TTC549 (cell line): ENCODE measurements around the gene CTSV.
"Not testable (repeated sequence)": the region's sequence is repeated elsewhere in the genome, so short reads cannot be mapped to it uniquely, and the experiment has no call there.

Source experiments
- FAIRE-seq: peaks from 2 replicates; lab custom pipeline; 2012; peaks lifted over from hg19 to GRCh38; lab: Jason Lieb, UNC

The CTSV gene

DNA sequence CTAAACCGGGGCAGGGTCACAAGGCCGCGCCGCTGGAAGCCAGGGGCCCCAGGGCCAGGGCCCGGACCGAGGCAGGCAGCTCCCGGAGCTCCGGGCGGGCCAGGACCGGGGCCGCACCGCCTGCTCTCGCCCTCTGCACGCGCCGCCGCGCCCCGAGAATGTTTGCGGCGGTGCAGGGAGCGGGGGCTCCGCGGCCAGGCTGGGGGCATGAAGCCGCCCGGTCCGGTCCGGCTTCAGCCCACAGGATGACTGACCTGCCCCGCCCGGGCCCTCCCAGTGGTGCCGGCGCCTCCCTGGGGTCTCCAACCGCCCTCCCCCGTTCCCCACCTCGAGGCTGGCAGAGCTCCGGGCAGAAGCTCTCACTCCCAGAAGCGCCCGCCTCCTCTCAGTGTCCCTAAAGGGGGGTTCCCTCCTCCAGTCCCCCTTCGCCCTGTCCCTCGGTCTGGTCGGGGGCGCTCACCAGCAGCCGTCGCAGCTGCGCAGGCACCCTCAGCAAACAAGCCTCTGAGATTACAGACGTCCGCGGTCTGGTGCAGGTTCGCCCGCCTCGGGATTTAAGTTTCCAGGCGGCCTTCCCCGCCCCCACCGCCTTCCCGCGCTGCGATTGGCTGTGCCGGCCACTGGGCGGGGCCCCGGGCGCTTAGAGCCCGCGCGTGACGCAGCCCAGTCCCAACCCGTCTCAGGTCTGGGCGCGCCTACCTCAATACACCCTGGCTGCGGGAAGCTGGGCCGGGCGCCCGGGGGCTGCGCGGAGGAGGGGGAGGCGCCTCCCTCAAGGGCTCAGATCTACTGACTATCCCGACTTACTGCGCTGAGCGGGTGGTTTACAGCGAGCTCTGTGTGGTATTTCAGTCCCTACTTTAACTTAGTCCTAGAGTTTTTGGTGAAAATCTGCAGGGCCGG lies at the start of gene CTSV:
Gene CTSV (minus strand): TSS at position 532 of the 903 bp plus-strand sequence. CDS start 1,099 bp downstream, outside the sequence.
- FAIRE-seq = no peak

DNA sequence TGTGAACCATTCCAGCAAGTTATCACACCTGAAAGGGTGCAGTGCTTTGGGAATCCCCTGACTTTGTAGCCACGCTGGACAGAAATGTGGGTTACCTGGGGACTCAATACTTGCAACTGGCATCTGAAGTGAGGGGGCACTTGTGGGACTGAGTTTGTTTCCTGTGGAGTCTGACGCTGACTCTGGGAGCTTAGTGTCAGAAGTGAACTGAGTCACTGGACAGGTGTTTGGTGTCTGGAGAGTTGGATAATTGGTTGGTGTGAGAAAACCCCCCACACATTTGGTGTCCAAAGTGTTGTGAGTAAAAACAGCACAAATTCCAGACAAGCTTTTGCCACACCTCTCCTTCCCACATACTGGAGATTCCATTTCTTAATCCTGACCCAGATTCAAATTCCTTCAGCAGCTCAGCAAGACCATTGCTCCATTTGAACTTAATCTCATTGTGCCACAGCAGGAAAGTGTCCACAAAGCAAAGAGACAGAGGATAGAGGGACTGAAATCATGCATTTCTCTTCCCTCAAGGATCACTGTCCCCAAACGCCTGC lies 48.8 kb upstream of the CTSV start:
- not testable (repeated sequence) for FAIRE-seq

DNA sequence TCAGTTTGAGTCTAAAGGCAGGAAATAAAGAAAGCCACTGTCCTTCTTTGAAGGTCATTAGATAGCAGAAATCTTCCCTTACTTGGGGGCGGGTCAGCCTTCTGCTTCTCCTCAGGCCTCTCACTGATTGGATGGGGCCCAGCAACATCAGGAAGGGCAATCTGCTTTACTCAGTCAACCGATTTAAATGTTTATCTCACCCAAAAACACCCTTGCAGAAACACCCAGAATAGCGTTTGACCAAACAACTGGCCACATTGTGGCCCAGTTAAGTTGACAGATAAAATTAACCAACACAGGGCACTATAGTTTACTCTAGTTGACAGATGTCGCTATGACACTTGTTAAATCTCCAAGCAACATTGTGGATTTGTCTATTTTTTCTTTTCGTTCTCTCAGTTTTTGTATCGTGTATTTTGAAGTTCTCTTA lies 45.6 kb upstream of the CTSV start:
- not testable (repeated sequence) for FAIRE-seq

DNA sequence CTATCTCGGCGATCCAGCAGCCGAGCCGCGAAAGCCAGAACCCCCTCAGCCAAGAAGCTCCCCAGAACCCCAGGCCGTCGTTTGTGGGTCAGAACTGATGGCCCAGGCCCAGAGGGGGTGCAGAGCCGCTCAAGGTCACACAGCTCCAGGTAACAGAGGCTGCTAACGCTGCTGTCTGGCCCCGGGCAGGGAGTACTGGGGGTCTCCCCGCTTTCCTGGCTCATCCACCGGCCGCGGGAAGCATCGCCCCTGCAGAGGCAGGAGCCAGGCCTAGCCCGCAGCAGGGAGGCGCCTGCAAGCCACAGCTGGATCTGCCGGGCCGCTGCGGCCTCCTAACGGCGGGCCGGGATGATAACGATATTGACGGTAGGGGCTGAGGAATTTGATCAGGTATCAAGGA lies 39.4 kb upstream of the CTSV start:
- no peak for FAIRE-seq

DNA sequence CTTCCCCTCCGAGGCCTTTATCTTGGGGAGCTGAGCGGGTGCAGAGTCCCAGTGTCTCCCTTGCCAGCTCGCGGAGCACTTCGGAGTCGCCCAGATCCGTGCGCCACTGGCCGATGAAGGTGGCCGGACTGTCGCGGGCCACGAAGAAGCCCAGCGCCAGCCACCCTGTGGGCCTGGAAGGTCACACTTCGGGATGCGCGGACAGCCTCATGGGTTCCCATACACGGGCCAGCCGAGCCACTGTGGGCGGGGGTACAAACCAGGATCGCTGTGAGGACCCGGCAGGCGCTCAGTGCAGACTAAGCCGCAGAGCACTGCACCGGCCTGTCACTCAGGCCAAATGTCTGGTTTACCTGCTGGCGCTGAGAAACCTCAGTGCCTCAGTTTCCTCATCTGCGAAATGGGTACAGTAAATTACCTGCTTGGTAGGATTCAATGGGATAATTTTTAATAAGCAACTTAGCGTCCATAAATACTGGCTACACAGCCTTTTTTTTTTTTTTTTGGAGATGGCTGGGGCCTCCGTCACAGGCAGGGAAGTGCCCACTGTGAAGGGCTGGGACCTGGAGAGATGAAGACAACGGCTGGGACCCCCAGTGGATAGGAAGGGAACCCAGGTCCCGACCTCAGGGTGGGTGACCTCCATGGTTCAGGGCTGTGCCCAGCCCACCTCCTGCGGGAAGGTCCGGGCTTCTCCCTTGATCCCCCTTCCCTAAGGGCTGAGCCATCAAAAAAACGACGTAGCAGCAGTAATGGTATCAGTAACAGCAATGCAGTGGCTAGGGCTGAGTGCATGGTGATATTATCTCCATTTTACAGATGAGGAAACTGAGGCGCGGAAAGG lies 38.7 kb upstream of the CTSV start:
- FAIRE-seq = no peak

DNA sequence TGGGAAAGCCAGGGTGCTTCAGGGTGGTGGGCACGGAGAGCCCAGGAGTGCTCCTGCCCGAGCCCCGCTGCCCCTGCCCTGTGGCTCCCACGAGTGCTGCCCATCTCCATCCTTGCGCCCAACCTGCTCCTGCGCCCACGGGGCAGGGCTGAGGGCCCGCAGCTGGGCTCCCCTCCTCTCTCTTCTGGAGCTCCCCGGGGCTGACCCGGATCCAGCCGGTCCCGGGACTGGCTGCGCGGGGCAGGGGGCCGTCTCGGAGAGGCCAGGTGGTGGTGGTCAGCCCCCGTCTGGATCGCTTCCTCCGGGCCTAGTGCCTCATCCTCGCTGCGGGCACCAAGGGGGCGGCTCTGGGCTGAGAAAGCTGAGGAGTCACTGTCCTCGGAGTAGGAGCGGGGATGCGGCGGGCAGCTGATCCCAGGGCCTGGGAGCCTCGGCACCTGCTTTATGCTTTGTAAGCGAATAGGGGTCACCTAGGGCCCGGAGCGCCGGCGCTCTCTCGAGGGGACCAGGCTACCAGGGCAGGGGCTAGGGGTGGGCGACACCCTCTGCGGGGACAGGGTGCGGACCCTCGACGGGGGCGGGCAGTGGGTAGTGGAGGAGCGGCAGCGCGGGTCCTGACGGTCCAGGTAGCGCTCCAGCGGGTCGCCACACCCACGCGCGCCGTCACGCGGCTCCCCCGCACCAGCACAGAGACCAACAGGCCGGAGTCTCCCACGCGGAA lies 37.9 kb upstream of the CTSV start:
- FAIRE-seq = not testable (repeated sequence)

DNA sequence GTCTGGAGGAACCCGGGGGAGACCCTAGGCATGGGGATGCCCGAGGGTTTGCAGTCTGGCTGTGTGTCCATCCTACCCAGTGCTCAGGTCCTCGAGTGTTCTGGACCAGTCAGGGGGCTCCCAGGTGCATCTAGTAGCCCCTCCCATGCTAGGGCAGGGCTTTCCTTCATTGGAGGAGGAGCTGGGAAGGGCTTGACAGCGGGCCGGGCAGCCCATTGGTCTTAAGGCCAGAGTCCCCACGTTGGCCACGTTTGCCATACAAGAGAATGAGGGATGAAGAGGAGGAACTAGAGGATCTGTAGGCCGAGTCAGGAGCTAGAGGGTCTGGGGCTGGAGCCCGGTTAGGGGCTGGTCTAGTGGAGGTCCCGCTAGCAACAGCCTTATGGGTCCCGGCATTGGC lies 37.3 kb upstream of the CTSV start:
- FAIRE-seq = no peak

DNA sequence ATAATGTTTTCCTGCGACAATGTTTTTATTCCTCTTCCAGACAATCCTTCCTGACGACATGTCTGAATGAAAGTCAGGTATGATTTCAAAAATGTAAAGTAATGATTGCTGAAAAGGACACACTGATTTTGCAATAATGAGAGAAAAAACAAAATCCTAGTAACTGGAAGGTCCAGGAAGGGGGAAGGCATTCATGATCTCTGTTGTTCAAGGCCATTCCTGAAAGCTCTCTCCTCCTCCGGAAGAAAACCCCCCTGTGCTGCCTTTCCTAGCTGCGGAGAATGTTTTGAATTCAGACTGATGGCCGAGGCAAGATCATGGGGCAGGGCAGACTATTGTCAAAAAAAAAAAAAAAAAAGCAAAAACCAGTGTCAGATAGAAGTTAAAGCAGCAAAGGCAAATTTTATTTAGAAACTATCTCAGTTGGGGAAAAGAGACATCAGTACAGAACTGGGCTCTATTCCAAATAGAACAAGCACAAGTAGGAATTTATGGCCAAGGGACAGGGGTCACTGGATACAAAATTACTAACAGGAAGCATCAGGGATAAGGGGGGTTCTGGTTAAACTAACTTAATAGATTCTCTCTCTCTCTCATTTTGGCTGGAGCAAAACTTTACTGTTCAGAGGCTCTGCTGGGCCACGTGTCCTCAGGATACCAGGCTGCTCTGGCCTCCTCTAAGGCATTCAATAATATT lies 36.5 kb upstream of the CTSV start:
- FAIRE-seq = no peak

DNA sequence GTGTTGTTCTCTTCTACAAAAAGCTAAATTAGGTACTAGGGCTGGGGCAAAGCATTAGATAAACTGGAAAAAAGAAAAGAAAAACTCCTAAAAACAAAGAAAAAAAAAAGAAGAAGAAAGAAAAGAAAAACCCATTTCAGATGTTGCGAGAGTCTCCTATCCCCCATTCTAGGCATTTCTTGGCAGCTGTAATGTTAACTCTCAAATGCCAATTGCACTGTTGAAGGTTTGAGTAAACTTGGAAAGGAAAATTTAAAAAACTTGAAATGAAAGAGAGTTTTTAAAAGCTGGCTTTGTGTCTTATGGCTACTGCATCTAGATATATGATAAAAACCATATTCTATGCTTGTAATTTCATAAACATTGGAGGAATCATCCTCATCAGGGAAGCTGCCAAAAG lies 34.6 kb upstream of the CTSV start:
- FAIRE-seq = no peak

DNA sequence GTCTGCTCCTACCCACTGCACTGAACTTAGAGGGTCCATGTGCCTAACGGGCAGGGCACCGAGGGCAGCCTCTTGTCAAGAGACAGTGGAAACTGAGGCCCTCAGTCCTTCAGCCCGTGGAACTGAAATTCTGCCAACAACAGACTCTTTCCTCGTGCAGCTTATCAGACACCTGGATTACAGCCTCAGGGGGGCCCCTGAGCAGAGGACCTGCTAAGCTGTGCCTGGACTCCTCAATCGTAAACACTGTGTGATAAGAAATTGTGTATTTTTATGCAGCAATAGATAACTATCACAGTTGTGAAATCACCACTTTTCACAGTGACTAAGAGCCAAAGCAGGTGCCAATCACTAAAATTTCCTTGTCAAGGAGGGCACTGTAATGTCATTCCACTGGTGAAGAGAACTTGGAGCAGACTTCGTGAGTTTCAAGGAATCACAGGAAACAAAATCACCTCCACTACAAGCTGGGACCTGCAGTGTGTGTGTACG lies 33.4 kb upstream of the CTSV start:
- FAIRE-seq = no peak

DNA sequence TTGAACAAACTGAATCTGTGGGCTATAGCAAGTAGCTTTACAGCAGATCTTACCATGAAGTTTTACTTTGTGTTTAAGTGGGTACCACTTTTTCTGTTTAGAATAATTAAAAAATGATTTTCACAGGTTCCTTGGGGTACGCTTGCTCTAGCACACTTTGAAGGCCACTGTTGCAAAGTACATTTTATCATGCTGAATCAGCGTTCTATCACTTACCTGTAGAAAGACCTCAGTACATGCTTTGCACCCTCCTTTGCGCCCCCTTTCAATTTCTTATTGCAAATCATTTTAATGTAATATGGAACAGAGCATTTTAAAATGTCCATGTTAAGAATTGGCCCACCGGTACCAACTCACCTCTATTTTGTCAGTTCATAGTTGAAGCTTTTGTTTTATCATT lies 31.4 kb upstream of the CTSV start:
- FAIRE-seq = not testable (repeated sequence)

DNA sequence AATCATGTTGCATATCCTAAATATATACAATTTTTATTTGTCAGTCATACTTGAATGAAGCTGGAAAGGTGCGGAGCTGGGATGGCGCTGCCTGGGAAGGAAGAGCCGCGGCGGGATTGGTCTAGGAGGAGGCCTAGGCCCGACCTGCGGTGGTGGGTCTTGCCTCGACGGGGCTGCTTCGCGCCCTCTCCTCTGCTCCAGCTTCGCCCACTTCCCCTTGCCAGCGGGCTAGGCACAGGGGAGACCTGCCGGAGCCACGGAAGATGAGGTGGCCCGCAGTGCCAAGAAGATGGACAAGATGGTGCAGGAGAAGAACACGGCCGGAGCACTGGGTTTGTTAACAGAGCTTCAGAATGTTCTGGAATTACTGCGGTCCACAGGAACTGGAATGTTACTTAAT lies 28.5 kb upstream of the CTSV start:
- no peak for FAIRE-seq

DNA sequence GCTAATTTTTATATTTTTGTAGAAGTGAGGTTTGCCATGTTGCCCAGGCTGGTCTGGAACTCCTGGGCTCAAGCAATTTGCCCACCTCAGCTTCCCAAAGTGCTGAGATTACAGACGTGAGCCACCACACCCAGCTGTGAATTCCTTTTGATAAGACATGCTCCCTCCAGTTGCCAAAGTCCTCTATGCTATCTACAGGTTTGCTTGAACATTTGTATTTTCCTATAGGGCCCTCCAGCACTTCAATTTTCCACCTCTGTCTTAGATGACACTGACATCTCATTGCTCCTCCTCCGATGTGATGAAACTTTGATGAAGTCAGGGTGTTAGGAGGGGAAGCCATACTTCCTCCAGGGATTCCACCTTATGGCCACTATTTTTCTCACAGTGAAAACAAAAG lies 25.2 kb upstream of the CTSV start:
- no peak for FAIRE-seq

DNA sequence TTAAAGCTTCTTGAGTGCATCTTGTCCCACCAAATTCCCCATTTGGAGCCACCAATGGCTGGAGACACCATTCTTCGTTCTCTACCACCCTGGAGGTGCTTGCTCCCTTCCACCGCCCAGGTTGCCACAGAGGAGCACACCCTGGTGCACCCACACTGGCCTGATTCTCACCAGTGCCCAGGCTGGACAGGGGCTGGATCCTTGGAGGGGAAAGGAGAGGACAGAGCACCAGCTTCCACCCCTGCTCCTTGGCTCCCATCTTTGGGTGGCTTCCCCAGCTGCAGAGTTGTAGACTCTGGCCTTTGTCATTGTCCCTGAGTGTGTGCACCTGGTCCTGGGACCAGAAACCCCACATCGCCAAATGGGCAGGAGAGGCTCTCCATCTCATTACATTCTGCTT lies 21.9 kb upstream of the CTSV start:
- FAIRE-seq = no peak

DNA sequence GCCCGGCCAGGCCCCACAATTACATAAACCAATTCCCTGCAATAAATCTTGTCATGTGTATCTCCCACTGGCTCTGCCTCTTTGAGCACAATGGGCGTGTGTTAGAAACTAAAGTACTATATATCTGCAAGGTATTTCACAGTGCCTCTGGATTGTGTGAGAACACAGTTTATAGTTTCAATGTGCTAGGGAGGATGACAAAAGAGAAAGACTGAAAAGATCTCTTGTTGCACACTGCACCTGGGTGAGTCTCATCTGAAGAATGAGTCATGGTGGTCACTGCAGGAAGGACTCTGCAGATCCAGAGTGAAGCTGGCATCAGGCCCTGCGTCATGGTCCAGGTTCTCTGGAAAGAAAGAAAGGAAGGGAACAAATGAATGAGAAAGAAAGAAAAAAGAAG lies 20.7 kb upstream of the CTSV start:
- FAIRE-seq = no peak

DNA sequence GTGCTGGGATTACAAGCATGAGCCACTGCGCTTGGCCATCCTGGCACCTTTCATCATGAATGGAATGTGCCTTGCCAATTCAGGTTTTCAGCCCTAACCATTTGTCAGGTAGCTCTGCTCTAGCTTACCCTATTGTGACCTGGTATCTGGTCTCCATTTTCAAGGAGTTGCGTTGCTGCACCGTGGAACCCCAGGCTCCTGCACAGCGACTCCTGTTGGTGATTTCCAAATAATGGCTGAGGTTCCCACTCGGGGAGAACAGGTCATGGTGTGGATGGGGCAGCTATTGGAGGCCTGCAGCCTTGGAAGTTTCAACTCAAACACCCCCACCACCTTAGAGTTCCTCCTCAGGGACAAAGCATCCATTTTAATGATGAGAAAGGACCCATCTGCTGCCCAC lies 18.7 kb upstream of the CTSV start:
- no peak for FAIRE-seq

DNA sequence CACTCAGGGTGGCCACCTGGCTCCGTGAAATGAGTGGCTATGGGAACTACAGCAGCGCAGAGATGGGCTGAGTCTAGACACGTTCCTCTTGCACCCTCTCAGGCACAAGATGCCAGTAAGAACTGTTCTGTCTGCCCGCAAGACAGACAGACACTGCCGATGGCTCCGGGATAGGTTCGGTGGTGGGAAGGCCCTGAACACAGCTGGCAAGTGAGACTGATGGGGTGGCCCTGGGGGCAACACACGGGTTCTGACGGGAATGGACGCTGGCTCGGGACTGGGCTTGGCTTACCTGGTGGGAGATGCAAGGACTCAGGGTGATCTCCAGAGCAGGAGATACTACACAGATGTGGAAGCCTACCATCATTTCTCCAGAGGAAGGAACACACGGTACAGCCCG lies 16.9 kb upstream of the CTSV start:
- not testable (repeated sequence) for FAIRE-seq

DNA sequence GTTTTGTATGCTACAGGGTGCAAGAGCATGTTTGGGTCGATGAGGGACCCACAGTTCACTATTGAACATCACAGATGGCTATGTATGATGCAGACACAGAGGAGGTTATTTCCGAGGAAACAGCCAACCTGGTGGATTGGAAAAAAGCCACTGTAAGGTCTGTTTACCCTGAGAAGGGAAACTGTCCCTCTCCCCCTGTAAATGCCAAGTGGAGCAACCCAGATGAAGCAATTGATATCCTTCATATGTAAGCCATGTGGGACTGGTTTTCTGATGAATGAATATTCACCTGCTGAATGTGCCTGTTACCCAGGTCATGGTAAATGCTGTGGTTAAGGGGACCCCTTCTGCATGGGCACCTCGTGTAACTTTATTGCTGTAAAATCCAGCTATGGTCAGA lies 14.8 kb upstream of the CTSV start:
- no peak for FAIRE-seq

DNA sequence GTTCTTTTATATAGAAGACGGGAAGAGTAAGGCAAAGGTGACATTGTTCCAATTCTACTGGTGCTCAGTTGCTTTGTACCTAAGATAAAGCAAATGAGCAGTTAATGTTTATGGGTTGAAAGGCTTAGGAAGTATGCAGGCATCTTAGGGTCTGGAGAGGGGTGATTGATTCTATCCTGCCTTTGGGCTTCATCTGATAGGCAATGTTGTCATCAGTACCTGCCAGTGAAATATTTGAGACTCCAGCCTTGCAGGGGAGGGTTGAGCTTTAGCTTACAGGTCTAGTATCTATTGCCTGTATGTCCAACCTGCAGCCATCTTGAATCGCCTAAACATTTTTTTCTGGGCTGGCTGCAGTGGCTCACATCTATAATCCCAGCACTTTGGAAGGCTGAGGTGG lies 13.8 kb upstream of the CTSV start:
- no peak for FAIRE-seq

DNA sequence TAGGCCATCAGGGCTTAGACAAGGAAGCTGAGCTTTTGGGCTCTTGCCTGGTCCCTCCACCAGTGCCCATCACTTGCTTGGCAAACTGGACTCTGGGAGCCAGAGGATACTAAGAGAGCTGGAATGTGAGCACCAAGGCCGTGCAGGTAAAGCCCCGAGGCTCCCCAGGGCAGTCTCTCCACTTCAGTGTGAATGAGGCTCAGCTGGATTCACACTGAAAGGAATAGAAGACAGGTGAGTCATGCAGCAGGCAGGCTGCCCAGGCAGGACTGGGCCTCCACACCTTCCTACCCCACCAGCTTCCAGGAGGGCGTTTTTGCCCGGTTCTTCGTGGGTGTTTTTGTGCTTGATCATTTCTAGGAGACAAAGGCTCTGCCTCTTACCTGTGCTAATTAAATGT lies 7.3 kb upstream of the CTSV start:
- no peak for FAIRE-seq

DNA sequence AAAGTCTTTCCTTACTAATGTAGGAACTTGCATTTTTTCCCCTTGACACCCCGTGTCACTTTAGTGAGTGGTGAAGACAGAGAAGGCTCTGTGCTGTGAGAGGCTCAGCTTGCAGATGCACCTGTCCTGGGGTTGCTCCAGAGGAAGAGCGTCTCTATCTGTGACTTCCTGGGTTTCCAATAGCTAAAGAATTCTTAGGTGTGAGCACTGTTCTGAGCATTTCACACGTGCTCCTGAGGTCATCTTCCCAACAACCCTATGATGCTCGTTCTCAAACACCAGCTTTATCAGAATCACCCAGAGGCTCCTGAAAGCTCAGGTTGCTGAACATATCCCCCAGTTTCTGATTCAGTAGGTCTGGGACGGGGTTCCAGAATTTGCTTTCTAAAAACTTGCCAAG lies 6.4 kb upstream of the CTSV start:
- FAIRE-seq = no peak

DNA sequence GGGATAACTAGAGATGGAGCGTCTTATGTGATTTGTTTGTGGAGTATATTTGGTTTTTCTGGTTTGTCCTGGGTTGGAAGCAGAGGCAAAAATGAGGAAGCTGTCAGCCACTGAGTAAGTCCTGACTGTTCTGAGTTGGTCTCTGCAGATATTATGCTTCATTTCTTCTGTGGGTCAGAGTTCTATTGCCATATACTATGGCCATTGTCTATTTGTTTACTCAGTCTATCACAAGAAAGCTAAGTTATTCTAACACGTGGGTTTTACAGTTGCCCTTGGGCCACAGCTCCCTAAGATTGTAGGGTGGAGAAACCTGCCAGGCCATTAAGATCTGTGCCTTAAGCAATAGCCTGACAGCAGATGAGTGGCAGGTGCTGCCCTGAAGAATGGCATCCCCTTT lies 3.0 kb upstream of the CTSV start:
- FAIRE-seq = no peak
